SK-N-SH treated with all-trans-retinoic acid at 6 μM for 48 hours (cell line): Measurements from ENCODE around the gene SCIMP.
A peak's percentile ranks its signal among the peaks of the same experiment; 100 is the strongest.

Experiments used
- ATAC-seq: fragments of 200-7000 bp; cut with Tn5 transposase; 3 replicates; pipeline ENCODE4 v1.9.1; 2020; ENCODE audit warnings: mild to moderate bottlenecking, moderate library complexity
- ARNTL ChIP-seq: fragments of 450-650 bp; formaldehyde crosslinking; IDR thresholded peaks from 2 replicates; pipeline ENCODE4 v1.5.0; 2020; ENCODE audit warnings: low read depth, mild to moderate bottlenecking, moderate library complexity, borderline replicate concordance
- BACH2 ChIP-seq: fragments of 250-450 bp; sonication (Bioruptor Pico); IDR thresholded peaks from 2 replicates; pipeline ENCODE4 v1.9.0; 2021; ENCODE audit warnings: mild to moderate bottlenecking, borderline replicate concordance
- CSDC2 ChIP-seq: fragments of 250-450 bp; sonication (Bioruptor Pico); IDR thresholded peaks from 2 replicates; pipeline ENCODE4 v1.5.0; 2020; ENCODE audit warnings: mild to moderate bottlenecking, moderate library complexity
- GLIS3 ChIP-seq: fragments of 250-450 bp; sonication (Bioruptor Pico); IDR thresholded peaks from 2 replicates; pipeline ENCODE4 v1.5.0; 2020; ENCODE audit warnings: mild to moderate bottlenecking, moderate library complexity
- ISL1 ChIP-seq: fragments of 250-450 bp; sonication (Bioruptor Pico); IDR thresholded peaks from 2 replicates; pipeline ENCODE4 v2.1.2; 2022; ENCODE audit warnings: mild to moderate bottlenecking, moderate library complexity
- OSR1 ChIP-seq: fragments of 250-450 bp; sonication (Bioruptor Pico); IDR thresholded peaks from 2 replicates; pipeline ENCODE4 v1.8.0; 2022; ENCODE audit warnings: moderate library complexity, mild to moderate bottlenecking, inconsistent platforms
- PATZ1 ChIP-seq: fragments of 250-450 bp; sonication (Bioruptor Pico); IDR thresholded peaks from 2 replicates; pipeline ENCODE4 v1.8.0; 2020; ENCODE audit warnings: mild to moderate bottlenecking, moderate library complexity, borderline replicate concordance
- POU6F1 ChIP-seq: fragments of 250-450 bp; sonication (Bioruptor Pico); IDR thresholded peaks from 2 replicates; pipeline ENCODE4 v1.8.0; 2021; ENCODE audit warnings: low read depth, mild to moderate bottlenecking, moderate library complexity, borderline replicate concordance
- PPARA ChIP-seq: fragments of 250-450 bp; sonication (Bioruptor Pico); IDR thresholded peaks from 2 replicates; pipeline ENCODE4 v1.5.0; 2020; ENCODE audit warnings: mild to moderate bottlenecking, borderline replicate concordance
- RARB ChIP-seq: fragments of 250-450 bp; sonication (Bioruptor Pico); IDR thresholded peaks from 2 replicates; pipeline ENCODE4 v1.8.0; 2021; ENCODE audit warnings: mild to moderate bottlenecking, moderate library complexity
- SNAI2 ChIP-seq: fragments of 250-450 bp; sonication (Bioruptor Pico); IDR thresholded peaks from 2 replicates; pipeline ENCODE4 v1.5.0; 2020; ENCODE audit warnings: mild to moderate bottlenecking, moderate library complexity
- TCF4 ChIP-seq: fragments of 250-450 bp; sonication (Bioruptor Pico); IDR thresholded peaks from 2 replicates; pipeline ENCODE4 v1.8.0; 2021; ENCODE audit warnings: mild to moderate bottlenecking, moderate library complexity, borderline replicate concordance
- TOX ChIP-seq: fragments of 250-450 bp; sonication (Bioruptor Pico); IDR thresholded peaks from 2 replicates; pipeline ENCODE4 v1.8.0; 2021; ENCODE audit warnings: mild to moderate bottlenecking, moderate library complexity, borderline replicate concordance
- TSHZ2 ChIP-seq: fragments of 250-450 bp; sonication (Bioruptor Pico); IDR thresholded peaks from 2 replicates; pipeline ENCODE4 v1.5.0; 2020; ENCODE audit warnings: mild to moderate bottlenecking, moderate library complexity
- ZC3H10 ChIP-seq: fragments of 250-450 bp; sonication (Bioruptor Pico); IDR thresholded peaks from 2 replicates; pipeline ENCODE4 v1.5.1; 2021; ENCODE audit warnings: mild to moderate bottlenecking, moderate library complexity
- ZFP3 ChIP-seq: fragments of 250-450 bp; sonication (Bioruptor Pico); IDR thresholded peaks from 2 replicates; pipeline ENCODE4 v1.5.0; 2020; ENCODE audit warnings: mild to moderate bottlenecking, moderate library complexity
- ZFP30 ChIP-seq: fragments of 450-650 bp; formaldehyde crosslinking; IDR thresholded peaks from 2 replicates; pipeline ENCODE4 v1.5.0; 2022; ENCODE audit warnings: mild to moderate bottlenecking, moderate library complexity
- ZNF565 ChIP-seq: fragments of 450-650 bp; formaldehyde crosslinking; conservative IDR thresholded peaks from 2 replicates; pipeline ENCODE4 v1.5.0; 2020; ENCODE audit warnings: low read depth, mild to moderate bottlenecking, moderate library complexity
- ZNF70 ChIP-seq: fragments of 450-650 bp; formaldehyde crosslinking; IDR thresholded peaks from 2 replicates; pipeline ENCODE4 v1.5.0; 2020; ENCODE audit warnings: mild to moderate bottlenecking, moderate library complexity
- ZNF8 ChIP-seq: fragments of 450-650 bp; formaldehyde crosslinking; IDR thresholded peaks from 2 replicates; pipeline ENCODE4 v1.5.0; 2020; ENCODE audit warnings: mild to moderate bottlenecking, moderate library complexity

SCIMP gene

GRCh38 chr17:5234645-5235576, at the start of gene SCIMP:
TSS of gene SCIMP (minus strand) at chr17:5234860. CDS start at chr17:5234755, 105 bp downstream.
- TF ChIP-seq ISL1 (CRISPR knock-in tag) (no peak), ZFP30 (CRISPR knock-in tag) (no peak), GLIS3 (CRISPR knock-in tag) (no peak), ZNF8 (CRISPR knock-in tag) (no peak), CSDC2 (no peak), ZC3H10 (no peak), PPARA (CRISPR knock-in tag) (no peak), SNAI2 (CRISPR knock-in tag) (no peak), RARB (CRISPR knock-in tag) (no peak), PATZ1 (CRISPR knock-in tag) (no peak), ZNF70 (no peak), TOX (CRISPR knock-in tag) (no peak), ZFP3 (CRISPR knock-in tag) (no peak), ZNF565 (no peak), BACH2 (CRISPR knock-in tag) (no peak), POU6F1 (CRISPR knock-in tag) (no peak), TSHZ2 (CRISPR knock-in tag) (no peak), TCF4 (CRISPR knock-in tag) (no peak)
- TF ChIP-seq, all 23 proteins: peak for 0
- no peak for ATAC-seq

DNA sequence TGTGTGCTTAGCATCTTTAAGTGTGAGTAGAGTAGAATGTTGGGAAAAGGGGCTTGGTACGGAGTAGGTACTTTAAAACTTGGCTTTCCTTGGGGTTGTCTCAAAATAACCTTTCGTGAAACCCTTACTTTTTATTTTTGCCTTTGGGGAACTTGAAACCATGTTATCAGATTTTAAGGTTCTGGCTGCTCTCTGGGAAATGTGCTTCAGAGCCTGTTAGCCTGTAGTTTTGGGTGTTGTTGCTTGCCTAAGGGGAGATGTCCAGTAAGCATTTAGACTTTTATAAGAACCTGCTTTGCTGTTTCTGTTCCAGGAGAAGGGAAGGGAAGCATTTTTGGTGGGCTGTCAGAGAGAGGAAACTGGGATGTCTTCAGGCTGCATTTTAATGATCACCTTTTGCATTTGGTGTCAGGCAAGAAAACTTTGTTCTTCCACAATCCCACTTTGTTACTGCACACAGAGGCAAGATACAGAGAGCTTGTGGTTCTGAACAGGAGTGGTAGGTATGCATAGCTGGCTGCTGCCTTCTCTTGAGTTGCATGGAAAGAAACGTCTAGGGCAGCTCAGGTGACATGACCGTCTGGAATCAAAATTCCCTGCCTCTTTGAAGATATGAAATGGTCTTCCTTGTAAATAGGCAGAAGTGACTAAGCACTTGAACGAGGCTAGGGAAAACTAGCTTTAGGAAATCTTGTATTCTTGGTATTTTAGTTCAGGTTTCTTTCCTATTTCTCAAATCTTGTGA, 49.1 kb upstream of the SCIMP start:
- no peak for ATAC-seq
- TF ChIP-seq ARNTL (CRISPR knock-in tag) = no peak
- TF ChIP-seq OSR1 (CRISPR knock-in tag) = no peak
- no peak for TF ChIP-seq CSDC2
- TF ChIP-seq ZC3H10 = no peak

- TF ChIP-seq ARNTL (CRISPR knock-in tag) = no peak
- TF ChIP-seq GLIS3 (CRISPR knock-in tag) = no peak
- no peak for TF ChIP-seq POU6F1 (CRISPR knock-in tag)
- no peak for TF ChIP-seq ZFP3 (CRISPR knock-in tag)
- ATAC-seq = peak; percentile 7; the same call in 2 of the 3 replicates
These were observed 48.1 kb upstream of the SCIMP start for GRCh38 chr17:5282642-5283217.
